GM18508 (cell line): ENCODE measurements around the gene DAPK2.

Experiments used
- ATAC-seq: cut with Tn5 transposase; IDR thresholded peaks from one replicate; pipeline ENCODE4 v1.9.1; 2021; ENCODE audit warnings: moderate number of reproducible peaks; ENCODE audit not compliant: insufficient read depth, unreplicated experiment

Gene DAPK2

DNA sequence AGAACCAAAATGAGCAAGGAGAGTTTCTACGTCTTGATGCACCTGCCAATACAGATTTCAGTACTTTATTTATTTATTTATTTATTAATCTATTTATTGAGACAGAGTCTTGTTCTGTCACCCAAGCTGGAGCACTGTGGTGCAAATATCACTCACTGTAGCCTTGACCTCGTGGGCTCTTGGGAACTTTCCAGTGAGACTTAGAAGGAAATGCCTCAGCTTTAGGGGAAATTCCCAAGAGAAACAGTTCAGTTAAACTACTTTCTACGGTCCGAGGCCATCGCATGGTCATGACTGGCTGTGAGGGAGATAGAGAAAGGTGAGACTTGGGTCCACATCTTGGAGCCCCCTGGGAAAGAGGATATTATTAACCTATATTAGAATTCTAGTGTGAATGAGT is 165.5 kb downstream of the DAPK2 start:
- no peak for ATAC-seq

DNA sequence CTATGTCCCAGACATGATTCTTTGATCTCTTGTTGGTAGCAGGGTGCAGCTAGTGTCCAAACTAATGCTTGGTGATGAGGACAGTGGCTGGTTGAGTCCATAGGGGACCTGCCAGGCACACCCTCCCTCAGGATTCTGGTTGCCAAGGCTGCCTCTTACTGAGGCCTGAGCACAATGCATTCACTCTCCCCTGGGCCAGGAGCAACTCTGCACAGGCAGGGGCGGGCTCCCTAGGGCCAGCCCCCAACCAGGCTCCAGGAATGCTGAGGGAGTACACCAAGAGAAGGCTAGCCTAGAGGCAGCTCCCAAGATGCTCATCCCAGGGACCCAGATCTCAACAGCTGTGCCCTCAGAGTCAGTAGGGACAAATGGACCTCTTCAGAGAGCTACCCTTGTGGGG is 166.3 kb downstream of the DAPK2 start:
- no peak for ATAC-seq

DNA sequence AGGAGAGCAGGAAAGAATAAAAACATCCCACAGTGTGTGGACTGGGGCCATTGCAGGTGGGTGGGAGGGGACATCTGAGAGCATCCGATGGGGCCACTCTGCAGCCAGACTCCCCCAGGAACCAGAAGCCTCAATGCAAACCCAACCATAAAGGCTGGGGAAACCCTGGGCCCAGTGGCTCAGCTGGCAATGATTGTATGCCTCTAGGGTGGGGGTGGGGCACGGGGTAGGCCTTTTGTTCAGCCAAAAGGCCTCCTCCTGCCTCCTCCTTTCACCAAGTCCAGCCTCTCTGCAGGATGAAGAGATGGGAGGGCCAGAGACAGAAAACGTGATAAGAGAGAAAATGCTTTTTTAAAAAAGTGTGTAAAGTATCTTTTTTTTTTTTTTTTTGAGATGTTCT is 167.1 kb downstream of the DAPK2 start:
- ATAC-seq = no peak

DNA sequence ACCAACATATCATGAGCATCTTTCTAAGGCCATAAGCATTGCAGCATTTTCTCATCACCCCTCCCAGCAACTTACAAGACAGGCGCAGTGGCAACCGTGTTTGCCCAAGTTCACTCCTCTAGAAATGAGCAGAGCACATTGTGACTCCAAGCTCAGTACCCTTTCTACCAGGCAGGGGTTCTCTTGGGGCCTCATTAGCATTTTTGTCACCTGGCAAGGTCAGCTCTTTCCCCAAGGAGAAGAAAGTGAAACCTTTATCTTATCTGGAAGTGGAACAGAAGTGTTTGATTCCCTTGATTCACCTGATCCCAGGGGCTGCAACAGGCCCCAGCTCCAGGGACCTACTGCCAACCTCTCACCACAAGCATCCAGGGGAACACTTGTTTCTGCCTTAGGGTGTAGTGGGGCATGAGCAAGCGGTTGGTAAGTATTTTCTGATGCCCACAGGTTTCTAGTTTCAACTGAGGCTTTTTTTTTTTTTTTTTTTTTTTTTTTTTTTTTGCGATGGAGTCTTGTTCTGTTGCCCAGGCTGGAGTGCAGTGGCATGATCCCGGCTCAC is 168.5 kb downstream of the DAPK2 start:
- ATAC-seq = no peak

DNA sequence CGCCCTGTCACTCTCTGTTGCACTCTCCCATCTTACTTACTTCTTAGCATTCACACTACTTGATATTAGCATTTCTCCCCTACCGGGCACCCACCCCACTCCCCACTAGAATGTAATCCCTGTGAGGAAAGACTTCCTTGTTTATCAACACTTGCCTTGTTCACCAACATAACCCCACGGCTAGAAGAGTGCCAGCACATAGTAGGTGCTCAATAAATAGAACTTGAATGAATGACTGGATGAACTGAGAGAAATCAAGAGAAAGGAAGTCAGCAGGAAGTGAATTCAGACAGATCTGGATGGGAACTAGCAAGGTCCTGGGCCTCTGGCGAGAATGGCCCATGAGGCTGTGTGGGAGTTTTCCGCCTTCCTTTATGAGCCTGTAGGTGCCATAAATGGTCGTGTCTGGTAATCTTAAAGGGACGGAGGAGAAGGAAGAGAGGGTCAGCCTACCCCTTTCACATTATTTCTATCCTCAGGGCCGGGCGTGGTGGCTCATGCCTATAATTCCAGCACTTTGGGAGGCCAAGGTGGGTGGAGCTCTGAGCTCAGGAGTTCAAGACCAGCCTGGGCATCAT is 170.1 kb downstream of the DAPK2 start:
- ATAC-seq = no peak

DNA sequence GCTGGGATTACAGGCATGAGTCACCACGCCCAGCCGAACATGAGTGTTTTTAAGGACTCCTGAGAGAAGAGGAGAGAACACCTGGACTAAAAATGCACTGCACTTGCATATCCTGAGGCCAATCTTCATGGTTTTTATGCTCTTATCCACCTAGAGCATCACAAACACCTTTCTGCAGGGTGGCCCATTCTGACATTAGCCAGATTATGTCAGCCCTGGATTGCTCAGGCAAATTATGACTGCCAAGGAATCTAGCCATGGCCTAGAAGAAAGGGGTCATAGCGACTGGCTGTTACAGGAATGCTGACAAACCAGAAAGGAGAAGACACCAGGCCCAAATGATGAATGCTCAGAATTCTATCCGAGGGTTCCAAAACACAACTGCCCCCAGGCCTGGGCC is 171.7 kb downstream of the DAPK2 start:
- no peak for ATAC-seq

DNA sequence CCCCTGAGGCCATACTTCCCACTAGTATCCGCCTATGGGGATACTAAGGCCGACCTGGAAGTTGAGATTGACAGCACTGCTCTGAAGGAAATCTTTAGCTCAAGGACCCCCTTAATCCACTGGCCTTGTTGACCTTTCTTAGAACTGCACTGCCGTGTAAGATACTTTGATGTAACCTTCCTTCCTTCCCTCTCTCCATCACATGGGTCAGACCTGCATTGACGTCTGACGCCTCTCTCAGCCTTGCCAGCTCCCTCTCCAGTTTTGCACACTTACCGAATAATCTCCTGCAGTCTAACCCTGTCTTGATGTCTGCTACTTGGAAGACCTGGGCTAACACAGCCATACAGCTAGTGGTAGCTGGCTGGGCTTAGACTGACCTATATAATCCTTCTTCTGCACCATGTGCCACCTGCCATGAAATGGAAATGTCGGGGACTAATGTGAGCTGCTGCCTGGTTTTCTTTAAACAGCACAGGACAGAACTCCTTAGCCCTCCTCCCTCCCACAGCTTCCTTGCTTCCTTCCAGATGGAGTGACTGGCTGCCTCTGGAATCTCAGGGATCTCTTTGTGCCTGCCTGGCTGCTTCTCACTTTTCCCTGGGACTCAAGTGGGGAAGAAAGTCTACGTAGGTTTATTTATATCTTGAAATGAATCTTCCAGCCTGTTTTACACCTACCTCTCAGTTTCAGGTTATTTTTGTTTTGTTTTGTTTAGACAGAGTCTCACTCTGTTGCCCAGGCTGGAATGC is 173.3 kb downstream of the DAPK2 start:
- ATAC-seq = no peak

DNA sequence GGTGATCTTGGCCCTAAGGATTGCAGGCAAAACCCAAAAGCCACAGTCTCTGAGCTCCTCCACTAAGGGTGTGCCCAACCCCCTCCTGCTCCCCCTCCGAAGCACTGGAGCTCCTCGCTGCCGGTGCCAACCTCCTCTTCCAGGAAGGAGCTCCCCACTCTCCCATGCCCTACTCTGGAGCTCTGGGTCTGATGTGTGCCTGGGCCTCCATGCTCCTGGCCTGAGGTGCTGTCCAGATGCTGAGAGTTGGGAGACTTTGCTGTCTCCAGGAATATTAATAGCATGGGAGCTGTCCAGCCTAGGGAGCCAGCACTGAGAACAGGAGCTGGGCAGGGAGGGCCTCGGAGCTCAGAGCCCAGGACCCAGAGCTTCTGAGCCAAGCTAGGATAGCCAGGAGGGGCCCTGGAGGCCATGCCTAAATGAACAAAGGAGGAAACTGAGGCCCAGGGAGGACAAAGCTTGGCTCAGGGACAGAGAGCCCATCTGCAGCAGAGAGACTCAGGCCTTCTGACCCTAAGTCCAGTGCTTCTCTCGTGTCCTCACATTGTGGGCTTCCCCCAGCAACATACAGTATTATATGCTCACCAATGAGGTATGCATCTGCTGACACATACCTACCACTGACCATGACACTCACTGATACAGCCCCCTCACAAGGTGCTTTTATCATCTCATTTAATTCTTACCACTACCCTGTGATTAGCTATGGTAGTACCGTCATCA is 175.6 kb downstream of the DAPK2 start:
- ATAC-seq = no peak

DNA sequence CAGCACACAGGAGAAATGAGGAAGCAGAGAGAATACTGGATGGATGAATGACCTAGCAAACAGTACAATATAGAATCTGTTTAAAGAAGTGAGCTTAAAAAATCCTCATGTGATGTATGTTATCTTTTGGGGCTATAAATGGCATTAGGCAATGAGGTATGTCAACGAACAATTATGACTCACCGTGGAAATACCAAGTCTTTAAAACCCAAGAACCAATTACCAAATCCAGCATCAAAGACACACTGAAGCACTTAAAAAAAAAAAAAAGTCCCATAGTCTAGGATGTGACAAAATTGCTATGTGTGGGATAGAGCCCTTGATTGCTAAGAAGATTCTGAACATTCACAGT is 176.3 kb downstream of the DAPK2 start:
- no peak for ATAC-seq

DNA sequence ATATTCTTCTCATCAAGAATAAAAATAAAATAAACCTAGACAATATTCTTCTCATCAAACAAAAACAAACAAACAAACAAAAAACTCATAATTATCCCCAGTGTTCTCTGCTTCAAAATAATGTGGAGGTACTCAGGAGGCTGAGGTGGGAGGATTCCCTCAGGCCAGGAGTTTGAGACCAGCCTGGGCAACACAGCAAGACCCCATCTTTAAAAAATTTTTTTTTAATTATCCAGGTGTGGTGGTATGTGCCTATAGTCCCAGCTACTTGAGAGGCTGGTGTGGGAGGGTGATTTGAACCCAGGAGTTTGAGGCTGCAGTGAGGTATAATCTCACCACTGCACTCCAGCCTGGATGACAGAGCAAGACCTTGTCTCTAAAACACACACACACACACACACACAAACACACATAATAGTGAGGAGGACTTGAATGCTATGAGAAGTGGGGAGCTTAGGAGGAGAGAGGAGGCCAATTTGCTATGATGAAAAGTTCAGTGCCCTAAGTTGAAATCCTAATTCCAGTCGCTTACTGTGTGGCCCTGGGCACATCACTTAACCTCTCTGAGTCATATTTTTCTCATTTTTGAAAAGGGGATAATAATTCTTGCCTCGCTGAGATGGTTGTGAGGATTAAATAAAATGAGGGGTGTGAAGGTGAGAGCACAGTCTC is 176.8 kb downstream of the DAPK2 start:
- no peak for ATAC-seq

DNA sequence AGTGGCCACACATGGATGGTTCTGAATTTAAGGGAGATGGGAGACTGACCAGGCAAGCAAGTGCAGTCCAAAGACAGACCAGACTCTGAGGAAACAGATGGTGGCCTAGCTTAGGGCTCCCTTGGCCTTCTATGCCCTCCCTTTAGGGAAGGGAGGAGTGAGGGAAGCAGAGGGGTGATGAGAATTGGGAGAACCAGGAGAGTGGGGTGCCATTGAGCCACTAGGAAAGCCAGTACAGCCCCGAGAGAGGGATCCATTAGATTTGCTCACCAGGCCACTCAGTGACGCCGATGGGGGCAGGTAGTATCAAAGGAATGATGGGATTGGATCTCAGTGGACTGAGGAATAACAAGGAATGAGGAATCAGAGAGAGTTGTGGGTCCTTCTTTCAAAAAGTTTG is 182.1 kb downstream of the DAPK2 start:
- no peak for ATAC-seq

DNA sequence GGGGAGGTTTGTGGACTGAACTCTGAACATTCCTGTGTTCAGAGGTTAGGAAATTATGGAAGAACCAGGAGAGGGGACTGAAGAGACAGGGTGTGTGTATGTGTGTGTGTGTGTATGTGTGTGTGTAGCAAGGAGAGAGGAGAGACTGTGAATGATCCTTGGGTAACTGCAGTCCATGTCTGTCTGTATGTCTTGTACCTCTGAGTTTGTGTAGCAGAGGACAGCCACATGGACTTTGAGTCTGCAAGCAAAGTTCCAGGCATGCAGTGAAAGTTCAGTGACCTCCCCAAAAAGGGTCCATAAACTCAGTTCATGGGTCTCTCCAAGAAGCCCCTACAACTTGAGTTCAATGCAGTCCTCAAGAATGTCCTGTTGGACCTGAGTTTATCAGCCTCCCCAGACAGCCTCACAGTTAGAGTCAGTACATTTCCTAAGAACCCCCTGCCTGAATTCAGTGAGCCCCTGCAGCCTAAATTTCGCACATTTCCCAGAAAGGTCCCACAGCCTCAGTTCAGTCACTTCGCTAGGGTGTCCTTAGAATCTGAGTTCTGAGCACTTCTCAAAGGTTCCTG is 184.3 kb downstream of the DAPK2 start:
- no peak for ATAC-seq

DNA sequence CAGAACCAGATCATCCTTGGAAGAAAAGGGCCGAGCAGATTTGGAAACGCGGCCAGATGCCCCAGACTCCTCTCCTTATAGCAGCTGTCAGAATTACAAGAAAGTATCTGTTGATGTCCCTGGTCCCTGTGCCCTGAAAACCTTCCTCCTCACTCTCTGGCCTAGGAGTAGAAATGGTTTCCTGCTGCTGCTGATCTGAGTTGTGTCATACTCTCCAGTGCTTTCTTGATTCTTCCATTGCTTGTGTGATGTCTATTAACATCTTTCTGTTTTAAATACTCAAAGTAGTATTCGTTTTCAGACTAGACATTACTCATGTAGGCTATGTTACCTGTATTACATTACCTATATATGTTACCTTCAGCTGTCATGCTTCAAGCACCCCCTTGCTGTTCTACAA is 185.7 kb downstream of the DAPK2 start:
- ATAC-seq = no peak

DNA sequence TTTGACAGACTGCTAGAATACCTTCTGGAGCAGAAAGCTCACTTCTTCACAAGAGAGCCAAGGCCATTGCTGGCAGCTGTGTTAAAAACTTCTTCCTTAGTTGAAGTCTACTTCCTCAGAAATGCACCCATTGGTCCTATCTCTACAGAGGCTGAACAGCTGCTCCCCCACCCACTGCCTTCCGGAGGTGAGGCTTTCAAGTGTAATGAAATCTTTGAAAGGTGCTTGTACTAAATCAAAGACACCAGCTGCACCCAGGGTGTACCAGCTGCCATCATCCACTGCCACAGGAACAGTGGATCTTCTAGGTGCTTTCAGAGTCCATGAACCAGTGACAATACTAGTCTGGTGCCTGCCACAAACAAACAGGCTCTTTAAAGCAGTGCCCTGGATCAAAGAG is 186.1 kb downstream of the DAPK2 start:
- ATAC-seq = no peak

DNA sequence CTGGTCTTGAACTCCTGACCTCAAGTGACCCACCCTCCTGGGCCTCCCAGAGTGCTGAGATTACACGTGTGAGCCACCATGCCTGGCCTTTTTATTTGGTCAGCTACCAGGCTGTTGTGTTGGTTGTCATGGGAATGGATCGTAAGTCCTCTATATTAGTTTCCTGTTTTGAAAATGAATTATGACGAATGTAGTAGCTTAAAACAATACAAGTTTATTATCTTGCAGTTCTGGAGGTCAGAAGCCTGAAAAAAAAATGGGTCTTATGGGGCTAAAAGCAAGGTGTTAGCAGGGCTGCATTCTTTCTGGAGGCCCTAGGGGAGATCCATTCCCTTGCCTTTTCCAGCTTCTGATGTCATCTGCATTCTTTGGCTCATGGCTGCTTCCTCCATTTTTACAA is 187.4 kb downstream of the DAPK2 start:
- ATAC-seq = no peak

DNA sequence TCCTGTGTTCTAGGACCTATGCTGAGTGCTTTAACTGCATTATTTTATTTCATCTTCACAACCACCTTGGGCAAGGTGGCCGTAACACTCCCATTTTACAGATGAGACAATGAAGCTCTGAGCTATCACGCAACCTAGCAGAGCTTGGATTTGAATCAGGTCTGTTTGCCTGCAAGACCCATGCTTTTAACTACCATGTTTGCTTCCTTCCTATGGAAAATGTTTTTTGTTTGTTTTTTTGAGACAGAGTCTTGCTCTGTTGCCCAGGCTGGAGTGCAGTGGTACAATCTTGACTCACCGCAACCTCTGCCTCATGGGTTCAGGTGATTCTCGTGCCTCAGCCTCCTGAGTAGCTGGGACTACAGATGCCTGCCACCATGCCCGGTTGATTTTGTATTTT is 187.8 kb downstream of the DAPK2 start:
- no peak for ATAC-seq

DNA sequence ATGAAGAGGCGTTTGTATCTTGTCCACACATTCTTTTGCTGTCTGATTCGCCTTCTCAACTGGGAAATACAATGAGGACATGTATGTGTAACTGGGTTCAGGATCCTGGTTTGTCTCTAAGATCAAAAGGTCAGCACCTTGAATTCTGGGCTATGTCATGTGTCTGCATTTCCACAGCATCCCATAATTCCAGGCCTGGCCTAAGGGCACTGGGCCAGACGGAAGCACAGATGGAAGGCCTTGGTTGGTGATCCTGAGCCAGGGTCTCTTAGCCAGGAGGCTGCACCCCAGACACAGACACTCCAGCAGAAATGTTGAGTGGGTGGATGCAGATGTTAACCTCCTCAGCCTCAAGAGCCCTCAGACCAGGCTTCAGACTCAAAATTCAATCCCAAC is 188.8 kb downstream of the DAPK2 start:
- no peak for ATAC-seq
